MCF 10A (cell line): Measurements from ENCODE around the gene MECR. TPM values are rescaled to one million over a fixed set of nuclear protein-coding genes. Genes with fewer than 3 reads are reported as not detected.

Source experiments
- BruUV-seq: library from RNA; stranded (reverse); fragments of 400-500 nt; replicated peaks from 2 replicates; lab custom pipeline; 2021; lab: Mats Ljungman, UMichigan
- CTCF ChIA-PET: fragments of 300-600 bp; sonication (Branson Sonifier 250); formaldehyde crosslinking; extraction: SDS; loops from one replicate; lab custom pipeline; 2021; ENCODE audit warnings: antibody characterized with exemption, inconsistent platforms; lab: Yijun Ruan, JAX
- POLR2A ChIA-PET: fragments of 300-600, 350-650 bp; sonication (Branson Sonifier 250); formaldehyde crosslinking; extraction: SDS; loops from one replicate; lab custom pipeline; 2020; ENCODE audit warnings: antibody characterized with exemption, inconsistent platforms; lab: Yijun Ruan, JAX
- DNase-seq: peaks from one replicate; pipeline ENCODE4 v3.0.0-alpha.2; 2018; ENCODE audit not compliant: unreplicated experiment
- H3K27ac Mint-ChIP-seq: one replicate; pipeline ENCODE4 v1.8.0; 2022; ENCODE audit warnings: mild to moderate bottlenecking, low read depth, mixed read lengths; ENCODE audit not compliant: unreplicated experiment
- H3K27me3 Mint-ChIP-seq: one replicate; pipeline ENCODE4 v1.8.0; 2022; ENCODE audit warnings: mixed read lengths; ENCODE audit not compliant: insufficient read depth, unreplicated experiment
- H3K36me3 Mint-ChIP-seq: one replicate; pipeline ENCODE4 v1.8.0; 2022; ENCODE audit warnings: mild to moderate bottlenecking, moderate library complexity, mixed read lengths; ENCODE audit not compliant: insufficient read depth, unreplicated experiment
- H3K4me1 Mint-ChIP-seq: one replicate; pipeline ENCODE4 v1.8.0; 2022; ENCODE audit warnings: mixed read lengths; ENCODE audit not compliant: insufficient read depth, unreplicated experiment
- H3K4me3 Mint-ChIP-seq: one replicate; pipeline ENCODE4 v1.8.0; 2022; ENCODE audit warnings: mild to moderate bottlenecking, moderate library complexity, mixed read lengths; ENCODE audit not compliant: unreplicated experiment
- H3K9me3 Mint-ChIP-seq: one replicate; pipeline ENCODE4 v1.8.0; 2022; ENCODE audit warnings: mixed read lengths; ENCODE audit not compliant: unreplicated experiment
- CTCF ChIP-seq: fragments of 200-600 bp; IDR thresholded peaks from one replicate; pipeline ENCODE4 v1.8.0; 2022; ENCODE audit warnings: antibody characterized with exemption, mild to moderate bottlenecking; ENCODE audit not compliant: unreplicated experiment
- intact Hi-C: fragments of 100-400 bp; cut with micrococcal nuclease; formaldehyde crosslinking; loops from 2 replicates; pipeline ENCODE4 v1.14.1; 2022
- total RNA-seq: library from RNA; stranded (reverse); gene quantifications from 2 replicates; pipeline ENCODE4 v1.2.3, GENCODE V29; 2022

Gene MECR
- total RNA-seq, 1 experiment from 2014 or later: 59.1 TPM

GRCh38 chr1:29256394-29256793, 25.7 kb upstream of the MECR start:
- Mint-ChIP-seq H3K27me3 (no peaks in the 10 kb centered on the region), H3K27ac (peak overlapping the region; percentile 11), H3K4me3 (no peak overlapping the region), H3K4me1 (peaks cover 15% of the 10 kb centered on the region), H3K36me3 (peaks cover 19% of the 10 kb centered on the region), H3K9me3 (no peaks in the 10 kb centered on the region)
- TF ChIP-seq CTCF: no peak
- ChIA-PET CTCF (interaction anchor here (0.7 kb wide), 1 partner anchor 1439 kb away, joined by 3 read pairs; no protein-coding TSS in a partner anchor), POLR2A (no interaction called here)
- intact Hi-C loops: no loop called here
- DNase-seq: no peak
- no TSS peak for BruUV-seq

GRCh38 chr1:29255134-29255666, 24.5 kb upstream of the MECR start:
- Mint-ChIP-seq H3K9me3 (no peaks in the 10 kb centered on the region), H3K27me3 (no peaks in the 10 kb centered on the region), H3K27ac (no peak overlapping the region), H3K36me3 (peaks cover 16% of the 10 kb centered on the region), H3K4me1 (peaks cover 16% of the 10 kb centered on the region), H3K4me3 (no peak overlapping the region)
- CTCF ChIA-PET: no interaction called here
- intact Hi-C loops: no loop called here
- BruUV-seq: no TSS peak
- TF ChIP-seq CTCF: no peak
- no peak for DNase-seq
- POLR2A ChIA-PET: interaction anchor here (0.7 kb wide), 1 partner anchor 86 kb away, joined by 3 read pairs; no protein-coding TSS in a partner anchor

- no peak overlapping the region for H3K27ac Mint-ChIP-seq
These were observed 23.6 kb upstream of the MECR start for GRCh38 chr1:29254346-29254745.

GRCh38 chr1:29253180-29253579, 22.4 kb upstream of the MECR start:
- no peaks in the 10 kb centered on the region for H3K9me3 Mint-ChIP-seq
- no peak for DNase-seq
- H3K36me3 Mint-ChIP-seq: peaks cover 9% of the 10 kb centered on the region
- POLR2A ChIA-PET: no interaction called here
- CTCF ChIA-PET: no interaction called here
- no TSS peak for BruUV-seq
- H3K4me1 Mint-ChIP-seq: peaks cover 32% of the 10 kb centered on the region
- no peaks in the 10 kb centered on the region for H3K27me3 Mint-ChIP-seq
- H3K27ac Mint-ChIP-seq: no peak overlapping the region
- no peak for TF ChIP-seq CTCF
- H3K4me3 Mint-ChIP-seq: no peak overlapping the region
- intact Hi-C loops: no loop called here

More at GRCh38 chr1:29254346-29254745, 23.6 kb upstream of the MECR start:
- Mint-ChIP-seq H3K27me3 (no peaks in the 10 kb centered on the region), H3K4me1 (peaks cover 24% of the 10 kb centered on the region), H3K36me3 (peaks cover 9% of the 10 kb centered on the region), H3K9me3 (no peaks in the 10 kb centered on the region), H3K4me3 (no peak overlapping the region)
- TF ChIP-seq CTCF: no peak
- POLR2A ChIA-PET: no interaction called here
- CTCF ChIA-PET: no interaction called here
- intact Hi-C loops: no loop called here
- DNase-seq: no peak
- no TSS peak for BruUV-seq
